ENCODE data around the gene GABRG3. TPM values are rescaled to one million over a fixed set of nuclear protein-coding genes. Genes with fewer than 3 reads are reported as not detected.

GABRG3 gene
- total and polyA plus RNA-seq, 11 donors = not detected

GRCh38 chr15:27482287-27482686 is 511.3 kb downstream of the GABRG3 start:
- intact Hi-C loops (cut with DNase I) = no loop called here
- no peak overlapping the region for H3K4me3 ChIP-seq
- no peak for ATAC-seq
- 86 to 91% (median 86%) methylated on average over 6 of the region's 6 CpGs for WGBS, 4 donors
- H3K4me1 ChIP-seq = peaks cover 0 to 8% (median 2%) of the 10 kb centered on the region in 12 donors
- no peaks in the 10 kb centered on the region for H3K36me3 ChIP-seq
- no peak for DNase-seq
- TF ChIP-seq POLR2A (IDR thresholded peaks at IDR 0.05) (no peak), CTCF (IDR thresholded peaks at IDR 0.05) (no peak)
- H3K27ac ChIP-seq = no peak overlapping the region
- H3K9me3 ChIP-seq = peaks cover 0 to 5% (median 0%) of the 10 kb centered on the region in 12 donors
- no peaks in the 10 kb centered on the region for H3K27me3 ChIP-seq

- intact Hi-C loops (cut with DNase I) = no loop called here
- no peaks in the 10 kb centered on the region for H3K36me3 ChIP-seq
- TF ChIP-seq POLR2A (IDR thresholded peaks at IDR 0.05) = no peak
- TF ChIP-seq CTCF (IDR thresholded peaks at IDR 0.05) = no peak
- no peaks in the 10 kb centered on the region for H3K27me3 ChIP-seq
- H3K27ac ChIP-seq = no peak overlapping the region
- no peak overlapping the region for H3K4me3 ChIP-seq
- peaks cover 0 to 8% (median 2%) of the 10 kb centered on the region in 12 donors for H3K4me1 ChIP-seq
- no peak for ATAC-seq
- DNase-seq = no peak
- WGBS, 4 donors = 69 to 78% (median 71%) methylated on average over 6 of the region's 6 CpGs
- peaks cover 0 to 5% (median 0%) of the 10 kb centered on the region in 12 donors for H3K9me3 ChIP-seq
Measured at GRCh38 chr15:27483124-27483523, 512.1 kb downstream of the GABRG3 start.

GRCh38 chr15:27485265-27485664 is 514.3 kb downstream of the GABRG3 start:
- TF ChIP-seq CTCF (IDR thresholded peaks at IDR 0.05) (no peak), POLR2A (IDR thresholded peaks at IDR 0.05) (no peak)
- H3K4me1 ChIP-seq = no peaks in the 10 kb centered on the region
- DNase-seq (no peak), ATAC-seq (no peak)
- H3K9me3 ChIP-seq = no peaks in the 10 kb centered on the region
- H3K27ac ChIP-seq = no peak overlapping the region
- no peaks in the 10 kb centered on the region for H3K36me3 ChIP-seq
- intact Hi-C loops (cut with DNase I) = no loop called here
- 78 to 85% (median 81%) methylated on average over 3 of the region's 3 CpGs for WGBS, 4 donors
- H3K27me3 ChIP-seq = no peaks in the 10 kb centered on the region
- no peak overlapping the region for H3K4me3 ChIP-seq

- no peak for ATAC-seq
- Histone ChIP-seq H3K4me3 (no peak overlapping the region), H3K27me3 (no peaks in the 10 kb centered on the region), H3K27ac (no peak overlapping the region), H3K9me3 (no peaks in the 10 kb centered on the region), H3K36me3 (no peaks in the 10 kb centered on the region), H3K4me1 (no peaks in the 10 kb centered on the region)
- DNase-seq = no peak
- intact Hi-C loops (cut with DNase I) = no loop called here
- 43 to 62% (median 51%) methylated on average over 6 of the region's 6 CpGs for WGBS, 4 donors
- TF ChIP-seq POLR2A (IDR thresholded peaks at IDR 0.05) (no peak), CTCF (IDR thresholded peaks at IDR 0.05) (no peak)
Measured at GRCh38 chr15:27486051-27486450, 515.1 kb downstream of the GABRG3 start.

All from heart left ventricle (tissue), 16 donors.